ENCODE measurements around the gene COPS6. TPM values are rescaled to one million over a fixed set of nuclear protein-coding genes. Genes with fewer than 3 reads are reported as not detected.
A peak's percentile ranks its signal among the peaks of the same experiment; 100 is the strongest.

The COPS6 gene
- polyA plus RNA-seq (2013, experiment 1 of 2) = 93.1 TPM
- 96.4 TPM for polyA plus RNA-seq (2013, experiment 2 of 2)

GRCh38 chr7:100088621-100089457 is at the start of gene COPS6:
COPS6 (plus strand) TSS chr7:100088969; CDS start chr7:100088991, 22 bp downstream.
- peaks cover 2% of the 10 kb centered on the region for H3K79me2 ChIP-seq (ENCODE audit: control insufficient read depth, insufficient read depth, low read length)
- H3K4ac ChIP-seq (ENCODE audit: low read depth, low read length) = peak within 1 kb of the TSS; percentile 17
- no peaks in the 10 kb centered on the region for H3K4me1 ChIP-seq (ENCODE audit: control insufficient read depth, low read depth, low read length)
- H2BK15ac ChIP-seq (replicated peaks; ENCODE audit: low read depth) = no peak within 1 kb of the TSS
- H3K9ac ChIP-seq (ENCODE audit: low read length) = peak within 1 kb of the TSS; percentile 96
- H3K36me3 ChIP-seq (ENCODE audit: control insufficient read depth, insufficient read depth, low read length) = peaks cover 4% of the 10 kb centered on the region
- H2AK5ac ChIP-seq (ENCODE audit: low read length) = no peak within 1 kb of the TSS
- peak within 1 kb of the TSS; percentile 99 for H3K23ac ChIP-seq (ENCODE audit: low read length)
- H3K4me3 ChIP-seq (ENCODE audit: low read length) = peak within 1 kb of the TSS; percentile 87
- DNase-seq = peak; percentile 81
- no peaks in the 10 kb centered on the region for H3K27me3 ChIP-seq (ENCODE audit: insufficient read depth, low read length, poor library complexity)
- H4K8ac ChIP-seq (ENCODE audit: low read depth, low read length) = no peak within 1 kb of the TSS
- H3K18ac ChIP-seq (ENCODE audit: low read length) = peak within 1 kb of the TSS; percentile 75
- peak within 1 kb of the TSS; percentile 69 for H2BK5ac ChIP-seq (ENCODE audit: low read length)
- H4K5ac ChIP-seq (ENCODE audit: low read length) = no peak within 1 kb of the TSS
- H3K79me1 ChIP-seq (ENCODE audit: low read length) = peaks cover 4% of the 10 kb centered on the region
- H3K27ac ChIP-seq (ENCODE audit: low read depth, low read length) = peak within 1 kb of the TSS; percentile 48
- no CpG with 5 or more reads among the region's 68 CpGs for WGBS (ENCODE audit: extremely low coverage, insufficient coverage, low lambda C conversion rate)
- H3K4me2 ChIP-seq (ENCODE audit: low read length) = peak within 1 kb of the TSS; percentile 91
- H3K56ac ChIP-seq (ENCODE audit: low read length) = peak within 1 kb of the TSS; percentile 99
- H2BK120ac ChIP-seq (ENCODE audit: low read depth, low read length) = peak within 1 kb of the TSS; percentile 21

- no peak overlapping the region for H3K23ac ChIP-seq (ENCODE audit: low read length)
- no peak for DNase-seq
- H4K8ac ChIP-seq (ENCODE audit: low read depth, low read length) = no peak overlapping the region
- no CpG with 5 or more reads among the region's 7 CpGs for WGBS (ENCODE audit: extremely low coverage, insufficient coverage, low lambda C conversion rate)
- no peaks in the 10 kb centered on the region for H3K36me3 ChIP-seq (ENCODE audit: control insufficient read depth, insufficient read depth, low read length)
- no peak overlapping the region for H4K5ac ChIP-seq (ENCODE audit: low read length)
- no peak overlapping the region for H3K27ac ChIP-seq (ENCODE audit: low read depth, low read length)
- H2BK5ac ChIP-seq (ENCODE audit: low read length) = no peak overlapping the region
- no peak overlapping the region for H3K4me3 ChIP-seq (ENCODE audit: low read length)
- H3K9ac ChIP-seq (ENCODE audit: low read length) = no peak overlapping the region
- no peak overlapping the region for H3K56ac ChIP-seq (ENCODE audit: low read length)
- H3K27me3 ChIP-seq (ENCODE audit: insufficient read depth, low read length, poor library complexity) = no peaks in the 10 kb centered on the region
- no peak overlapping the region for H2AK5ac ChIP-seq (ENCODE audit: low read length)
- no peak overlapping the region for H3K4ac ChIP-seq (ENCODE audit: low read depth, low read length)
- no peaks in the 10 kb centered on the region for H3K79me2 ChIP-seq (ENCODE audit: control insufficient read depth, insufficient read depth, low read length)
- H2BK120ac ChIP-seq (ENCODE audit: low read depth, low read length) = no peak overlapping the region
- H2BK15ac ChIP-seq (replicated peaks; ENCODE audit: low read depth) = no peak overlapping the region
- H3K18ac ChIP-seq (ENCODE audit: low read length) = no peak overlapping the region
- H3K4me1 ChIP-seq (ENCODE audit: control insufficient read depth, low read depth, low read length) = no peaks in the 10 kb centered on the region
- H3K4me2 ChIP-seq (ENCODE audit: low read length) = no peak overlapping the region
- no peaks in the 10 kb centered on the region for H3K79me1 ChIP-seq (ENCODE audit: low read length)
Observed at GRCh38 chr7:100040575-100040974, 48.2 kb upstream of the COPS6 start.

GRCh38 chr7:100044718-100045117 is 44.1 kb upstream of the COPS6 start:
- no peak overlapping the region for H4K5ac ChIP-seq (ENCODE audit: low read length)
- DNase-seq = no peak
- no peak overlapping the region for H2AK5ac ChIP-seq (ENCODE audit: low read length)
- H3K4ac ChIP-seq (ENCODE audit: low read depth, low read length) = no peak overlapping the region
- H3K23ac ChIP-seq (ENCODE audit: low read length) = no peak overlapping the region
- no peak overlapping the region for H3K18ac ChIP-seq (ENCODE audit: low read length)
- no peaks in the 10 kb centered on the region for H3K36me3 ChIP-seq (ENCODE audit: control insufficient read depth, insufficient read depth, low read length)
- H3K4me2 ChIP-seq (ENCODE audit: low read length) = no peak overlapping the region
- H2BK5ac ChIP-seq (ENCODE audit: low read length) = no peak overlapping the region
- no peaks in the 10 kb centered on the region for H3K79me1 ChIP-seq (ENCODE audit: low read length)
- H3K4me3 ChIP-seq (ENCODE audit: low read length) = no peak overlapping the region
- no peak overlapping the region for H4K8ac ChIP-seq (ENCODE audit: low read depth, low read length)
- whole genome bisulfite sequencing (ENCODE audit: extremely low coverage, insufficient coverage, low lambda C conversion rate) = no CpG with 5 or more reads among the region's 6 CpGs
- no peak overlapping the region for H3K9ac ChIP-seq (ENCODE audit: low read length)
- H3K27me3 ChIP-seq (ENCODE audit: insufficient read depth, low read length, poor library complexity) = no peaks in the 10 kb centered on the region
- no peaks in the 10 kb centered on the region for H3K4me1 ChIP-seq (ENCODE audit: control insufficient read depth, low read depth, low read length)
- H3K56ac ChIP-seq (ENCODE audit: low read length) = no peak overlapping the region
- no peaks in the 10 kb centered on the region for H3K79me2 ChIP-seq (ENCODE audit: control insufficient read depth, insufficient read depth, low read length)
- H2BK15ac ChIP-seq (replicated peaks; ENCODE audit: low read depth) = no peak overlapping the region
- no peak overlapping the region for H3K27ac ChIP-seq (ENCODE audit: low read depth, low read length)
- H2BK120ac ChIP-seq (ENCODE audit: low read depth, low read length) = no peak overlapping the region

- H3K56ac ChIP-seq (ENCODE audit: low read length) = no peak overlapping the region
- H2AK5ac ChIP-seq (ENCODE audit: low read length) = no peak overlapping the region
- no peaks in the 10 kb centered on the region for H3K4me1 ChIP-seq (ENCODE audit: control insufficient read depth, low read depth, low read length)
- no peak overlapping the region for H3K4me3 ChIP-seq (ENCODE audit: low read length)
- no peak overlapping the region for H3K23ac ChIP-seq (ENCODE audit: low read length)
- no peak overlapping the region for H3K4ac ChIP-seq (ENCODE audit: low read depth, low read length)
- no peak overlapping the region for H4K8ac ChIP-seq (ENCODE audit: low read depth, low read length)
- no peaks in the 10 kb centered on the region for H3K27me3 ChIP-seq (ENCODE audit: insufficient read depth, low read length, poor library complexity)
- no peak overlapping the region for H3K27ac ChIP-seq (ENCODE audit: low read depth, low read length)
- no peak overlapping the region for H4K5ac ChIP-seq (ENCODE audit: low read length)
- H2BK120ac ChIP-seq (ENCODE audit: low read depth, low read length) = no peak overlapping the region
- no peak overlapping the region for H3K9ac ChIP-seq (ENCODE audit: low read length)
- H3K4me2 ChIP-seq (ENCODE audit: low read length) = no peak overlapping the region
- no peak for DNase-seq
- H3K18ac ChIP-seq (ENCODE audit: low read length) = no peak overlapping the region
- no peak overlapping the region for H2BK15ac ChIP-seq (replicated peaks; ENCODE audit: low read depth)
- H3K36me3 ChIP-seq (ENCODE audit: control insufficient read depth, insufficient read depth, low read length) = no peaks in the 10 kb centered on the region
- H3K79me2 ChIP-seq (ENCODE audit: control insufficient read depth, insufficient read depth, low read length) = peaks cover 6% of the 10 kb centered on the region
- WGBS (ENCODE audit: extremely low coverage, insufficient coverage, low lambda C conversion rate) = no CpG with 5 or more reads among the region's 4 CpGs
- H2BK5ac ChIP-seq (ENCODE audit: low read length) = no peak overlapping the region
- H3K79me1 ChIP-seq (ENCODE audit: low read length) = peaks cover 4% of the 10 kb centered on the region
Observed at GRCh38 chr7:100048680-100049079, 40.1 kb upstream of the COPS6 start.

- Histone ChIP-seq H3K4me3 (ENCODE audit: low read length) (peak within 1 kb of the TSS; percentile 91), H3K79me1 (ENCODE audit: low read length) (peaks cover 4% of the 10 kb centered on the region), H3K9ac (ENCODE audit: low read length) (peak within 1 kb of the TSS; percentile 95), H2BK15ac (replicated peaks; ENCODE audit: low read depth) (no peak within 1 kb of the TSS), H2AK5ac (ENCODE audit: low read length) (no peak within 1 kb of the TSS), H4K5ac (ENCODE audit: low read length) (no peak within 1 kb of the TSS), H3K27ac (ENCODE audit: low read depth, low read length) (peak within 1 kb of the TSS; percentile 81), H3K27me3 (ENCODE audit: insufficient read depth, low read length, poor library complexity) (no peaks in the 10 kb centered on the region), H3K79me2 (ENCODE audit: control insufficient read depth, insufficient read depth, low read length) (peaks cover 6% of the 10 kb centered on the region), H3K56ac (ENCODE audit: low read length) (peak within 1 kb of the TSS; percentile 97), H3K4me1 (ENCODE audit: control insufficient read depth, low read depth, low read length) (no peaks in the 10 kb centered on the region), H3K36me3 (ENCODE audit: control insufficient read depth, insufficient read depth, low read length) (no peaks in the 10 kb centered on the region), H3K23ac (ENCODE audit: low read length) (no peak within 1 kb of the TSS), H2BK120ac (ENCODE audit: low read depth, low read length) (no peak within 1 kb of the TSS), H3K18ac (ENCODE audit: low read length) (peak within 1 kb of the TSS; percentile 95), H3K4me2 (ENCODE audit: low read length) (peak within 1 kb of the TSS; percentile 78), H3K4ac (ENCODE audit: low read depth, low read length) (peak within 1 kb of the TSS; percentile 64), H2BK5ac (ENCODE audit: low read length) (no peak within 1 kb of the TSS), H4K8ac (ENCODE audit: low read depth, low read length) (no peak within 1 kb of the TSS)
- DNase-seq = peak; percentile 89
- no CpG with 5 or more reads among the region's 47 CpGs for WGBS (ENCODE audit: extremely low coverage, insufficient coverage, low lambda C conversion rate)
Observed at GRCh38 chr7:100049441-100050291, 39.1 kb upstream of the COPS6 start, which contains the start of gene ZSCAN21. ZSCAN21 (plus strand) TSS chr7:100049774; CDS start chr7:100057007, 7,233 bp downstream.
